Measurements from ENCODE around the gene VEGFD.

VEGFD gene

GRCh38 chrX:15359701-15360100 is 24.5 kb downstream of the VEGFD start:
- DNase-seq (ENCODE audit: low spot score) = no peak

GRCh38 chrX:15358533-15358932 is 25.7 kb downstream of the VEGFD start:
- DNase-seq (ENCODE audit: low spot score) = no peak

DNA sequence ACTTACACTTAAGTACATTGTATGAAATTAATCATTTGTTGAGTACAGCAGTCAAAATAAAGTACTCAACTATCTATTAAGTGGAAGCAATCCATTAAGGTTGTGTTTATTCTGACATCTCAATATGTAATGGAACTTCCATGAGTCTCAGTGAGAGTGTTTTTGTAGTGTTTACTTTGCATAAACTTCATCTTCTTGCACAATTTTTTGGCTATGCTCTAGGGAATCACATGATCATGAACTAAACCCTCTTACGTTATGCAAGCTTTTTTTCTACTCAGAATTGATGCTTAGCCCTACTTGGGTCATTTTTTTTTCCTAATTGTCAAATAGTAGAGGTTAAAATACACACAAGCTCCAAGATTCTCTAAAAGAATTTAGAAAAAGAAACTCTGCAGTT is 27.8 kb downstream of the VEGFD start:
- DNase-seq (ENCODE audit: low spot score) = no peak

GRCh38 chrX:15350329-15350996 is 33.8 kb downstream of the VEGFD start:
- DNase-seq (ENCODE audit: low spot score) = no peak

DNA sequence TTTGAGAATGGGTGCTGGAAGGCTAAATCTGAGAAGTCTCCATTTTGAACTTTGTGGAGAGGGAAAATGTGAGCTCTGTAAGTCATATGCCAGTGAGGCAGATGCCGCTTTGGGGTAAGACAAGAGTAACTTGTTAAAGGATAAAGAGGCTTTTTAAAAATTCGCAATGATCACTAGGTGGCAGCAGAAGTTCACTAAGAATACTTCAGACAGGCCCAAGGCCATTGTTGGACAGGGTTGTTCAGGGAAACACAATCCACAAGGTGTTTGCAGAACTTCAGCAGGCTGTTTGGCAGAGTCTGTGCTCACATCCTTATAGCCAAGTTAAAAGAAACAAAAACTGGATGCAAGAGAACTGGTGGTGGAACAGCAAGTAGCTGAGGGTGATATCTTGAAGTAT is 35.2 kb downstream of the VEGFD start:
- DNase-seq (ENCODE audit: low spot score) = peak; percentile 92

DNA sequence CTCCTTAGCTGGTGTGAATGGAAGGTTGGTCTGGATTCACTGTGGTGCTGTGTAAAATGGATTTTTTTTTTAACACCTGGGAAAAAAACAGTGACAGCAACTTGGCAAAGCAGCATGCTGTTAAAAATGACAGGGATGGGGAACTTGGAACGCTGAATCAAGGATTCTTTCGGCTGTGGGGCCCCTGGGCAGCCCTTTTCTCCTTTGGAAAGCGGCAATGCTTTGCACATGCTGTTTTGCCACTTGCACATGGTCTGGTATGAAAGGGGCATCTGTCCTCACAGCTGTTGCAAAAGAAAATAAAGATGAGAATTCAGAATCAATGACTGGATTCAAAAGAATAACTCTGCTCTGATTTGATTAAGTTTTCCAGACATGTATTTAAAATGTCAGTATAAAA is 38.2 kb downstream of the VEGFD start:
- DNase-seq (ENCODE audit: low spot score) = no peak

DNA sequence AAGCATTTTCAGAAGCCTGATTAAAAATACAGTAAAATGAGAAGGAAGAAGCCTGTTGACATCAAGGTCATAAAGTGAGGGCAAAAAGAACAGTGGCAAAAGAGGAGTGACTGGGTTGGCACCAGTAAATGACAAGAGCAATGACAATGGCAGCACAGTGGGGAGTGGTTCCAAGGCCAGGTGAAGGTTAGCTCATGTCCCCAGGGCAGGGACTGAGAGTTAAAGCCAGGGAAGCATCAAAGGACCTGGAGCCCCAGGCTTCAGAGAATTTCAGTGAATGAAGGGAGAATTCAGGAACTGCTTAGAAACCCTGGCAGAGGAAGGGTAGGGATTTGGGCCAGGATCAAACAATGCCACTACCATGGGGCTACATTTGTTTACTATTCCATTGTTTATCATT is 40.1 kb downstream of the VEGFD start:
- DNase-seq (ENCODE audit: low spot score) = no peak

DNA sequence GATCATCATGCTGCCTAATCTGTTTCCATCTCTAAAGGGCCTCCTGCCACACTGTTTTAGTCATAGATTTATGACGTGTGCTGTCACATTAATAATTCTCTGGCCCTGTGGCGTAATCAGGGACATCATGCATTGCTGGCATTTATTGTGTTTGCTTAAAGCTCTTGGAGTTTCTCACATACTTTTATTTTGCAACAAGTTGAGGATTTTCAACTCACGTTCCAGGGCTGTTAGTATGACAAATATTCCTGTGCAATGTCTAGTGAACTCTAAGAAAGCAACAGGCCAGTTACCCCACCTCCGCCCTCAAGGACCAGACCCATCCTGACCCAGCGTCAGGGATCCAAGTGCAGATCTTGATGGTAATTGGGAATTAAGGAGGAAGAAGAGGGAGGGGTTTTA is 41.1 kb downstream of the VEGFD start:
- no peak for DNase-seq (ENCODE audit: low spot score)

DNA sequence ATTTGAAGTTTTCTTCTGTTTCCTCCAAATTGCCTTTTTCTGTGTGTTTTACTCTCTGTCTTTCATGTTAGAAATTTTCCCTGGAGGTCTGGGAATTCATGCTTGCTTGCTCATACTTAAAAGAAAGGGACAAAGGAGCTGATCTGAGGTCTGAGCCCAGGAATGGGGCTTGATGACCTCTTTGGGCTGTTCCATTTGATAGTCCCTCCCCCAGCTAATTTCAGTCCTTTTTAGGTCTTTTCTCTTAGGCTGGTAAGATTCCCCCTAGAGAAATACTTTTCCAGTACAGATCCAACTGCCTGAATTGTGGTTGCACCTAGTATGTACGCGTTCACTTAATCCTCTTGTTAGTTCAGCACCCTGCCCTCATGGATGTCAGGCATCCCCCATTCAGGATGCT is 43.3 kb downstream of the VEGFD start:
- no peak for DNase-seq (ENCODE audit: low spot score)

- DNase-seq (ENCODE audit: low spot score) = no peak
These were observed 48.2 kb downstream of the VEGFD start for GRCh38 chrX:15336023-15336413.

- peak; percentile 96 for DNase-seq (ENCODE audit: low spot score)
These were observed 48.8 kb downstream of the VEGFD start, which contains the start of gene PIGA for GRCh38 chrX:15335135-15336022. Gene PIGA (minus strand): TSS chrX:15335523. CDS start chrX:15331930, 3,593 bp downstream.

- DNase-seq (ENCODE audit: low spot score) = no peak
These were observed 49.7 kb downstream of the VEGFD start for GRCh38 chrX:15334561-15334960.

DNA sequence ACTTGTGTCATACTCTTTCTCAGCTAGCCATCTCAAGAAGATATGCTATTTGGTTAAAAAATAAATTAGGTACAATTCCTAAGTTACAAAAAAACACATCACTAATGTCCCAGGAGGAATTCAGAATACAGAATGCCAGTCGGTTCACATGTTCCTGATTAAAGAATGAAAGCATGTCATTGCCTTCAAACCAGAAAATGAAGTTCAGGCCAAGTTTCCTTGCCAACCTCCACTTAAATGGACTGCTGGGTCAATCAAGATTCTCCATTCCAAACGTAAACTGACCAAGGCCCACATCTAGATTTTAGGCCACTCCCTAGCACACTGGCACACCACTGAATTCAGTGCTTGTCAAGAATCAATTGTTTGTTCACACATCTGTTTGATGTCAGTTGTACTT is 55.4 kb downstream of the VEGFD start:
- DNase-seq (ENCODE audit: low spot score) = no peak

GRCh38 chrX:15328131-15328530 is 56.1 kb downstream of the VEGFD start:
- DNase-seq (ENCODE audit: low spot score) = no peak

GRCh38 chrX:15322472-15322871 is 61.7 kb downstream of the VEGFD start:
- no peak for DNase-seq (ENCODE audit: low spot score)

DNA sequence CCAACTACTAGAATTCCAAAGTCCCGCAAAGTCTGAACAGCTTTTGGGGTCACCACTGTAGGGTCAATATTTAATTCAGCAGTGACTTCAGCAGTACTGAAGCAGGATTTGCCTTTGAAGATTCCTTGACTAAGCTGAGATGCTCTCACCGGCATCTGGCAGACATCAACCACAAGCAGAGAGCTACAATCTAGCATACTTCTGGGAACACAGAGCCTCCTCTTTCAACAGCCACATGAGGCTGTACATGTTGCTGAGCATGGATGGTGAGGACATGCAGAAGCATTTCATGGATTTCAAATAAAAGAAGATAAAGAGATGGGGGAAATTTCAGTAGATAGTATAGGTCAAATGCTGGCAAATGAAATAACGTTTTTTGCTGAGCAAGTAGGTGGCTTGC is 62.1 kb downstream of the VEGFD start:
- no peak for DNase-seq (ENCODE audit: low spot score)

- peak; percentile 52 for DNase-seq (ENCODE audit: low spot score)
These were observed 62.8 kb downstream of the VEGFD start for GRCh38 chrX:15321447-15321846.

DNA sequence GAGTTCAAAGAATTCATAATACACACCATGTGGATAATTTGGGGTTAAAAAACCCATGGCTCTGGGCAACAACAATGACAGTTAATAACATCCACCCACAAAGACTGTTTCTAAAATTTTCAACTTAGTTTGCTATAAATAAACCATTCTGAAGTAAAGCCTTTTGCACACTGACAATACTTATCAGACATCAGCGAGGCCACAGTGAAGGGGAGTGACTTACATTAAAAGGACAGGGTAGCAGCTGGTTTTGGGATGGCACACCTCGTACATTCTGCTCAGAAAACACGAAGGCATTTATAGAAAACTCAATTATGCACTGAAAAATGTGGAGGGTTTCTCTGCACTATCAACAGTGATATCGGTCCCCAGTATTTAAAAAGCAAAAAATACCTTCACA is 63.9 kb downstream of the VEGFD start:
- DNase-seq (ENCODE audit: low spot score) = no peak

DNA sequence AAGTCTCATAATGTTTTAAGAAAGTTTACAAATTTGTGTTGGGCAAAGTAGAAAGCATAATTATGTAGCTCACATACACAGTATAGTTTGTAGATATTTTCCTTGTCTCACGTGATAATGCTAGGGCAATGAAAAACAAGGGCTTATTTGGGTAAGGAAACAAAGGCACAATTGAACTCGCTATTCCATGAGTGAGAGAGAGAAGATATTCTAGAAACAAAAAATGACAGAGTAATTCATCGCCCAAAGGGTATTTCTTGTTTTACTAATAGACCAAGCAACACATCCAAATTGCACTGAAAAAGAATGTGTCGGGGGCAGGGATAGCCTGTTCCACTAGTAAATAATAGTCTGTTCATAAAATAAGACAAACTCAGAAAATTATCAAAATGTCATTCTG is 65.1 kb downstream of the VEGFD start:
- DNase-seq (ENCODE audit: low spot score) = peak; percentile 90

DNA sequence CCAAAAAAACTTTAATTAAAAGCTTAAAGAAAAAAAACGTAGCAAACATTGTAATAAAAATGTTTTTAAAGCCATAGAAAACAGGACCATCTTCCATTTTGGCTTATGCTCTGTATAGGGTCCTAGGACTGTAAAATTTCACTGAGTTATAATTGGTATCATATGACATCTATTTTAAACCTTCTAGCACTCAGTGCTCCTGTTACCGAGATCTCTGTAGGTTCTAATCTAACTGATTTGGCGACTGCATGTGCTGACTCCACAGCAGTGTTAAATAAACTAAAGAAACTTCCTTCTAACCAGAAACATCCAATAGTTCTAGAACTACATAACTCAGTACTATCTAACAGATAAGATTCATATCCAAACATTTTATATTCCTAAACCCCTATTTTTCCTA is 68.7 kb downstream of the VEGFD start, which contains the start of gene ASB11:
Gene ASB11, minus strand, starts transcription at position 132 of the 400 bp plus-strand sequence. Its CDS starts 35 bp downstream, at position 97.
- no peak for DNase-seq (ENCODE audit: low spot score)

GRCh38 chrX:15314472-15314871 is 69.7 kb downstream of the VEGFD start:
- DNase-seq (ENCODE audit: low spot score) = no peak

DNA sequence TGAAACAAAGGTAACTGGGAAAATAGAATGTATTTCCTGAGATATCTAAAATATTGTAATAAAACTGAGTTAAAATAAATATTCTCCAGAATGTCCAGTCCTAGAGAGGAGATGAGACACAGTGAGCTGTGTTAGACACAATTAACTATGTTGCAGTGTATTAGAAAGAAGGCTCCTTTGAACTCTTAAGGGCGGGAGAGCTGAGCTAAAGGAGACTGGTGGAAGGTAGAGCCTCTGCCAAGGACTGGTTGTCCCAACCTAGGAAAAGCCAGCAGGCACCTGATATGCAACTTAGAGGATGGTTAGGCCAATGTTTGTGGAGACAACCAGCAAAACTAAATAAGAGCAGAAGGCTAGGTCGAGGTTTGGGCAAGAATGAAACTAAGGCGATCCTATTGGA is 73.1 kb downstream of the VEGFD start:
- no peak for DNase-seq (ENCODE audit: low spot score)

GRCh38 chrX:15310117-15310516 is 74.1 kb downstream of the VEGFD start:
- peak; percentile 57 for DNase-seq (ENCODE audit: low spot score)
